Measurements from ENCODE around the gene C2orf68. TPM values are rescaled to one million over a fixed set of nuclear protein-coding genes. Genes with fewer than 3 reads are reported as not detected.
"Not testable (repeated sequence)": the region's sequence is repeated elsewhere in the genome, so short reads cannot be mapped to it uniquely, and the experiment has no call there.

Gene C2orf68
- total and polyA plus RNA-seq, 4 donors: 7.6 to 20.9 (median 11.6) TPM

GRCh38 chr2:85604568-85605339 lies 7.1 kb downstream of the C2orf68 start:
- no peak overlapping the region for H3K9ac ChIP-seq (ENCODE audit: low read depth in 1 of 2, low read length in 2 of 2)
- peaks cover 0 to 10% (median 5%) of the 10 kb centered on the region in 4 donors for H3K36me3 ChIP-seq (ENCODE audit: control insufficient read depth in 4 of 4, insufficient read depth in 3 of 4, low read depth in 1 of 4, low read length in 3 of 4)
- WGBS: 46% methylated on average over 6 of the region's 6 CpGs

GRCh38 chr2:85604133-85604444 lies 7.8 kb downstream of the C2orf68 start:
- not testable (repeated sequence) for H3K9me3 ChIP-seq (ENCODE audit: control insufficient read depth in 4 of 4, low read length in 3 of 4); H3K27ac ChIP-seq (ENCODE audit: low read depth in 1 of 2, low read length in 2 of 2); DNase-seq (ENCODE audit: low spot score); H3K27me3 ChIP-seq (ENCODE audit: control insufficient read depth in 4 of 4, insufficient read depth in 4 of 4, low read length in 3 of 4); H3K4me3 ChIP-seq (ENCODE audit: low read depth in 1 of 3, low read length in 3 of 3); H3K9ac ChIP-seq (ENCODE audit: low read depth in 1 of 2, low read length in 2 of 2)
- Histone ChIP-seq H3K36me3 (ENCODE audit: control insufficient read depth in 4 of 4, insufficient read depth in 3 of 4, low read depth in 1 of 4, low read length in 3 of 4) (peaks cover 0 to 12% (median 7%) of the 10 kb centered on the region in 4 donors), H3K4me1 (ENCODE audit: control insufficient read depth in 4 of 4, insufficient read depth in 4 of 4, low read length in 3 of 4) (peaks cover 5 to 61% (median 46%) of the 10 kb centered on the region in 4 donors)
- WGBS: 57% methylated on average over 3 of the region's 3 CpGs

More at GRCh38 chr2:85604568-85605339, 7.1 kb downstream of the C2orf68 start:
- no peaks in the 10 kb centered on the region for H3K9me3 ChIP-seq (ENCODE audit: control insufficient read depth in 4 of 4, low read length in 3 of 4)
- H3K27me3 ChIP-seq (ENCODE audit: control insufficient read depth in 4 of 4, insufficient read depth in 4 of 4, low read length in 3 of 4): no peaks in the 10 kb centered on the region
- no peak for TF ChIP-seq HNF4G (IDR thresholded peaks at IDR 0.05)
- peak in 1 of 2 donors; percentile 50 for TF ChIP-seq RXRA (IDR thresholded peaks at IDR 0.05)
- no peak for TF ChIP-seq EGR1 (IDR thresholded peaks at IDR 0.05; ENCODE audit: low read depth in 2 of 2)
- TF ChIP-seq JUND (IDR thresholded peaks at IDR 0.05): no peak
- peak; percentile 7 to 29 for TF ChIP-seq RAD21 (IDR thresholded peaks at IDR 0.05)
- no peak for TF ChIP-seq FOXA1 (IDR thresholded peaks at IDR 0.05)
- no peak for TF ChIP-seq MAX (IDR thresholded peaks at IDR 0.05)
- no peak for TF ChIP-seq NR2F2 (IDR thresholded peaks at IDR 0.05)
- no peak for TF ChIP-seq SP1 (IDR thresholded peaks at IDR 0.05)
- no peak for TF ChIP-seq TAF1 (conservative IDR thresholded peaks at IDR 0.05)
- TF ChIP-seq HNF4A (conservative IDR thresholded peaks at IDR 0.05): peak; percentile 7 to 53
- peak in 1 of 2 donors; percentile 11 for TF ChIP-seq GABPA (IDR thresholded peaks at IDR 0.05 in 1 of 2, conservative IDR thresholded peaks at IDR 0.05 in 1 of 2)
- no peak for TF ChIP-seq CTCF (IDR thresholded peaks at IDR 0.05; ENCODE audit: low read depth, low read length, missing input control)
- TF ChIP-seq FOXA2 (IDR thresholded peaks at IDR 0.05): peak; percentile 71
- no peak for TF ChIP-seq ATF3 (IDR thresholded peaks at IDR 0.05)
- no peak for TF ChIP-seq ZBTB33 (IDR thresholded peaks at IDR 0.05)
- peak; percentile 62 for TF ChIP-seq REST (IDR thresholded peaks at IDR 0.05)
- TF ChIP-seq YY1 (IDR thresholded peaks at IDR 0.05): no peak
- no peak for DNase-seq (ENCODE audit: low spot score)
- peak overlapping the region in 1 of 3 donors; percentile 14 for H3K4me3 ChIP-seq (ENCODE audit: low read depth in 1 of 3, low read length in 3 of 3)
- H3K4me1 ChIP-seq (ENCODE audit: control insufficient read depth in 4 of 4, insufficient read depth in 4 of 4, low read length in 3 of 4): peaks cover 5 to 61% (median 49%) of the 10 kb centered on the region in 4 donors
- peak overlapping the region; percentile 70 to 76 for H3K27ac ChIP-seq (ENCODE audit: low read depth in 1 of 2, low read length in 2 of 2)

Data from liver (tissue), 9 donors.